H1 (cell line): ENCODE results near the gene CRADD. TPM values are rescaled to one million over a fixed set of nuclear protein-coding genes. Genes with fewer than 3 reads are reported as not detected.

Experiments
- BCL11A ChIP-seq, 2 experiments: IDR thresholded peaks; one replicate each; pipeline ENCODE4 v1.6.1; 2011; ENCODE audit warnings: low read depth in 2 of 2, low read length in 2 of 2, mild to moderate bottlenecking in 2 of 2
- CHD7 ChIP-seq: fragments of 300-600 bp; sonication (generic); IDR thresholded peaks from 2 replicates; pipeline ENCODE4 v1.7.1; 2012; ENCODE audit warnings: low read length, moderate library complexity, mild to moderate bottlenecking, inconsistent platforms; ENCODE audit not compliant: insufficient replicate concordance
- CTCF ChIP-seq, 3 experiments: IDR thresholded peaks; 1 replicate in 2 of 3; 2 replicates in 1 of 3; pipeline versions ENCODE4 v1.5.1 to v1.6.1; 2011; ENCODE audit warnings: low read length in 3 of 3, mild to moderate bottlenecking in 3 of 3, inconsistent platforms in 2 of 3, low read depth in 1 of 3, moderate library complexity in 1 of 3; ENCODE audit not compliant: insufficient read depth in 1 of 3; ENCODE audit errors: control extremely low read depth in 1 of 3
- JUND ChIP-seq: IDR thresholded peaks from 2 replicates; pipeline ENCODE4 v1.6.1; 2011; ENCODE audit warnings: mild to moderate bottlenecking, improper control_type of control experiment, low read length
- TAF7 ChIP-seq: optimal IDR thresholded peaks from 2 replicates; pipeline ENCODE3; 2011; ENCODE audit warnings: low read depth, mild to moderate bottlenecking, inconsistent platforms, low read length, moderate library complexity, borderline replicate concordance
- polyA plus RNA-seq, 7 experiments: library from polyadenylated mRNA; depleted of rRNA in 3 of 7; stranded (reverse) in 5 of 7; unstranded in 2 of 7; fragments of >200 nt in 5 of 7; fragments of 200-250 nt in 2 of 7; gene quantifications; 1 replicate in 5 of 7; 2 replicates in 1 of 7; 4 replicates in 1 of 7; pipeline versions ENCODE4 v1.2.1 to v1.2.3, GENCODE V29; 2011 to 2013; ENCODE audit warnings: missing spikeins in 2 of 7, mixed read lengths in 2 of 7
- total RNA-seq: library from RNA; stranded (reverse); fragmentation: NEBNext Ultra II Directional; extraction: Animal tissue kit (Norgen Biotek cat#: 25700); gene quantifications from 2 replicates; pipeline ENCODE4 v1.2.1, GENCODE V29; 2021
- TF ChIP-seq, protein P1 (sequence below): IDR thresholded peaks from 2 replicates; pipeline ENCODE4 v1.6.1; 2012; ENCODE audit warnings: inconsistent platforms

Gene CRADD
- total and polyA plus RNA-seq, 2 of the 8 experiments (the other 6 are each of a cell fraction or from before 2014, with no cell fraction given) = 8.1 to 15.4 TPM

DNA sequence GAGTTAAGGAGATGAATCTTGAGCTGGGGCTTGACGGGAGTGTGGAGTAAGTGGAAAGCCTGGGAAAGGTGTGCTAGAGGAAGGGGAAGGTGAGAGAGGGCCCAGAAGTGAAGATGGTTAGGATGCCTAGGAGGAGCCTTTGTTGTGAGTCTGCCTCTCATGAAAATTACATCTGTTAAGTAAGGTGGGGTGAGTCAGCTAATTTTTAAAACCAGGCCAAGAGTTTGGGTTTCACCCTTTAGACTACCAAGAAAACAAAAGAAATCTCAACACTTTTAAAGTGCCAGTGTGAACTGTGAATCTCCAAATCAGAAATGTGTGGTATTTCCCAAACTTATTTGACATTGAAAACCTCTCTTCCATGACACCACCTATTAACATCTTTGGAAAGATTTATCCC is 185.2 kb downstream of the CRADD start (continued):
- TF ChIP-seq CHD7 (no peak), CTCF (IDR thresholded peaks at IDR 0.05; ENCODE audit: control extremely low read depth in 1 of 3, insufficient read depth in 1 of 3, low read depth in 1 of 3, low read length in 3 of 3) (no peak), BCL11A (IDR thresholded peaks at IDR 0.05; ENCODE audit: low read depth in 2 of 2, low read length in 2 of 2) (no peak), JUND (no peak), TAF7 (no peak)
- TF ChIP-seq, protein P1, sequence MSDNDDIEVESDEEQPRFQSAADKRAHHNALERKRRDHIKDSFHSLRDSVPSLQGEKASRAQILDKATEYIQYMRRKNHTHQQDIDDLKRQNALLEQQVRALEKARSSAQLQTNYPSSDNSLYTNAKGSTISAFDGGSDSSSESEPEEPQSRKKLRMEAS = no peak
